GM12878 (cell line): ENCODE data around the gene SLC12A6. TPM values are rescaled to one million over a fixed set of nuclear protein-coding genes. Genes with fewer than 3 reads are reported as not detected.
"Not testable (repeated sequence)": the region's sequence is repeated elsewhere in the genome, so short reads cannot be mapped to it uniquely, and the experiment has no call there.

Experiments used
- ATAC-seq: fragments of 200-7000 bp; cut with Tn5 transposase; 3 replicates; pipeline ENCODE4 v1.9.1; 2020; ENCODE audit warnings: mild to moderate bottlenecking, moderate library complexity
- BruUV-seq: library from RNA; stranded (reverse); fragments of 400-500 nt; replicated peaks from 2 replicates; lab custom pipeline; 2021; lab: Mats Ljungman, UMichigan
- CTCF ChIA-PET: fragments of 300-600 bp; sonication (Branson Sonifier 250); formaldehyde crosslinking; extraction: SDS; loops from one replicate; lab custom pipeline; 2021; ENCODE audit warnings: inconsistent platforms; lab: Yijun Ruan, JAX
- POLR2A ChIA-PET: fragments of 350-600 bp; formaldehyde crosslinking; extraction: SDS; loops from one replicate; lab custom pipeline; 2021; ENCODE audit warnings: inconsistent platforms; lab: Charles Lee
- RAD21 ChIA-PET: fragments of 300-600 bp; sonication (Branson Sonifier 250); formaldehyde crosslinking; loops from one replicate; lab custom pipeline; 2023; ENCODE audit warnings: antibody characterized with exemption; ENCODE audit not compliant: unreplicated experiment; lab: Charles Lee
- SMC1A ChIA-PET: fragments of 300-600 bp; sonication (Branson Sonifier 250); formaldehyde crosslinking; loops from one replicate; lab custom pipeline; 2023; ENCODE audit not compliant: unreplicated experiment, uncharacterized antibody; lab: Charles Lee
- DNase-seq: peaks from one replicate; pipeline ENCODE4 v3.0.0-alpha.2; 2011; ENCODE audit warnings: low read depth, low spot score
- FAIRE-seq: peaks from 3 replicates; lab custom pipeline; 2011; peaks lifted over from hg19 to GRCh38; lab: Jason Lieb, UNC
- H2AFZ ChIP-seq: 2 replicates; pipeline ENCODE4 v1.6.0; 2011; ENCODE audit warnings: low read depth, low read length, control low read depth; ENCODE audit not compliant: control insufficient read depth
- H3K27ac ChIP-seq: 2 replicates; pipeline ENCODE4 v1.5.1; 2011; ENCODE audit warnings: control low read depth; ENCODE audit not compliant: control insufficient read depth, insufficient read depth
- H3K27me3 ChIP-seq, 2 experiments: replicated peaks in 1 of 2; 2 replicates each; pipeline versions ENCODE4 v1.6.0 to v1.6.1; 2011; ENCODE audit warnings: low read length in 1 of 2; ENCODE audit not compliant: control insufficient read depth in 2 of 2, insufficient read depth in 2 of 2
- H3K36me3 ChIP-seq, 2 experiments: 2 replicates each; pipeline ENCODE4 v1.5.1; 2011; ENCODE audit warnings: low read length in 1 of 2; ENCODE audit not compliant: control insufficient read depth in 2 of 2, insufficient read depth in 2 of 2
- H3K4me1 ChIP-seq: 2 replicates; pipeline ENCODE4 v1.6.1; 2011; ENCODE audit warnings: mild to moderate bottlenecking, low read length, moderate library complexity, mixed read lengths; ENCODE audit not compliant: control insufficient read depth, insufficient read depth
- H3K4me2 ChIP-seq: 2 replicates; pipeline ENCODE4 v1.6.0; 2011; ENCODE audit warnings: control low read depth; ENCODE audit not compliant: control insufficient read depth, insufficient read depth
- H3K4me3 ChIP-seq: fragments of 200-600 bp; sonication (generic); 2 replicates; pipeline ENCODE4 v1.5.1; 2016
- H3K79me2 ChIP-seq: 2 replicates; pipeline ENCODE4 v1.6.0; 2011; ENCODE audit warnings: low read length; ENCODE audit not compliant: control insufficient read depth, insufficient read depth
- H3K9ac ChIP-seq: 2 replicates; pipeline ENCODE4 v1.8.0; 2011; ENCODE audit warnings: low read length, control low read depth, mixed read lengths; ENCODE audit not compliant: control insufficient read depth, insufficient read depth
- H3K9me3 ChIP-seq: replicated peaks from 3 replicates; pipeline ENCODE4 v1.5.1; 2011; ENCODE audit warnings: mild to moderate bottlenecking, low read length; ENCODE audit not compliant: control insufficient read depth, insufficient read depth
- H4K20me1 ChIP-seq: 2 replicates; pipeline ENCODE4 v1.6.0; 2011; ENCODE audit not compliant: control insufficient read depth, insufficient read depth
- FOXM1 ChIP-seq: IDR thresholded peaks from 2 replicates; pipeline ENCODE4 v1.6.1; 2012; ENCODE audit warnings: low read depth, mild to moderate bottlenecking, inconsistent platforms, low read length, moderate library complexity
- MLLT1 ChIP-seq: fragments of 450-650 bp; IDR thresholded peaks from 2 replicates; pipeline ENCODE4 v1.6.1; 2016; ENCODE audit warnings: mild to moderate bottlenecking
- YY1 ChIP-seq: IDR thresholded peaks from 2 replicates; pipeline ENCODE4 v1.6.1; 2011; ENCODE audit warnings: low read depth, mild to moderate bottlenecking, low read length
- WGBS: methylation state at CpG from one replicate; pipeline ENCODE4 v1.1.6; 2016; ENCODE audit warnings: low lambda C conversion rate; ENCODE audit not compliant: insufficient replicate concordance, insufficient coverage; ENCODE audit errors: missing lambda C conversion rate; 5-methylcytosine and 5-hydroxymethylcytosine counted together
- in situ Hi-C: fragments of 300-500 bp; cut with MboI; formaldehyde crosslinking; loops from 9 replicates; pipeline ENCODE4 v1.14.3; 2018; ENCODE audit warnings: mixed read lengths
- intact Hi-C: fragments of 100-400 bp; cut with micrococcal nuclease; formaldehyde crosslinking; loops from one replicate; pipeline ENCODE4 v1.14.2; 2022; ENCODE audit not compliant: unreplicated experiment
- polyA plus RNA-seq, 11 experiments: library from polyadenylated mRNA; depleted of rRNA in 4 of 11; unstranded in 6 of 11; stranded (reverse) in 5 of 11; fragments of >200 nt; fragmentation: Nextera tagmentation in 4 of 11; fragmentation: Illumina TruSeq in 1 of 11; extraction: Ambion mirVana in 4 of 11; extraction: Trizol in 1 of 11; gene quantifications; 1 replicate in 1 of 11; 2 replicates in 10 of 11; pipeline versions ENCODE4 v1.2.1 to v1.2.3, GENCODE V29; 2011 to 2016; ENCODE audit warnings: inconsistent platforms in 2 of 11, missing spikeins in 2 of 11, low read depth in 1 of 11
- total RNA-seq, 4 experiments: library from RNA; depleted of rRNA in 3 of 4; stranded (reverse); fragments of >200 nt in 3 of 4; fragmentation: Illumina TruSeq in 1 of 4; extraction: Trizol in 1 of 4; gene quantifications; 2 replicates each; pipeline versions ENCODE4 v1.2.1 to v1.2.3, GENCODE V29; 2013 to 2021

The SLC12A6 gene
- total and polyA plus RNA-seq, 10 of the 15 experiments (the other 5 are each of a cell fraction or from before 2014, with no cell fraction given), result 4.7 to 94.4 (median 34.2) TPM

DNA sequence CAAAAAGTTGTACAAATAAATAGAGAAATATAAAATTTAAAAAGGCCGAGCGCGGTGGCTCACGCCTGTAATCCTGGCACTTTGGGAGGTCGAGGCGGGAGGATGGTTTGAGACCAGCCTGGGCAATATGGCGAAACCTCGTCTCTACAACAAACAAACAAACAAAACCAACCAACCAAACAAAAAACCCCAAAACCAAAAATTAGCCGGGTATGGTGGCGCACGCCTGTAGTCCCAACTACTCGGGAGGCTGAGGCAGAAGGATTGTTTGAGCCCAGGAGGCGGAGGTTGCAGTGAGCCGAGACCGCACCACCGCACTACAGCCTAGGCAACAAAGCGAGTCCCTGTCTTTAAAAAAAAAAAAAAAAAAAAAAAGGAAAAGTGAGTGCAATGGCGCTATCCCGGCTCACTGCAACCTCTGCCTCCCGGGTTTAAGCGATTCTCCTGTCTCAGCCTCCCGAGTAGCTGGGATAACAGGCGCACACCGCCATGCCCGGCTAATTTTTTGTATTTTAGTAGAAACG is 4.7 kb upstream of the SLC12A6 start:
- ChIA-PET POLR2A (interaction anchor here (0.5 to 2.0 kb wide), 5 partner anchors 13 to 118 kb away, joined by 4 to 12 read pairs (median 4); no protein-coding TSS in a partner anchor), SMC1A (interaction anchor here (1.0 to 3.3 kb wide), 11 partner anchors 9 to 245 kb away, joined by 3 to 22 read pairs (median 5); partner anchors contain the start of gene LPCAT4), CTCF (interaction anchor here (0.6 to 2.4 kb wide), 20 partner anchors 9 to 245 kb away, joined by 3 to 35 read pairs (median 3); partner anchors contain the start of gene LPCAT4), RAD21 (interaction anchor here (0.5 to 2.0 kb wide), 9 partner anchors 9 to 311 kb away, joined by 3 to 37 read pairs (median 5); partner anchors contain the start of gene LPCAT4)
- H2AFZ ChIP-seq, result peak overlapping the region; percentile 95
- H3K27ac ChIP-seq, result peak overlapping the region; percentile 75
- H3K4me3 ChIP-seq, result peak overlapping the region; percentile 85
- 25% methylated on average over 26 of the region's 26 CpGs for WGBS
- BruUV-seq, DNase-seq, H3K4me1 ChIP-seq, FAIRE-seq, H4K20me1 ChIP-seq, H3K9me3 ChIP-seq, in situ Hi-C loops, ATAC-seq, intact Hi-C loops, H3K27me3 ChIP-seq, H3K36me3 ChIP-seq: not testable (repeated sequence)
- peaks cover 32% of the 10 kb centered on the region for H3K79me2 ChIP-seq
- peak overlapping the region; percentile 85 for H3K9ac ChIP-seq
- TF ChIP-seq MLLT1, result peak; percentile 93
- 0 out of 2 replicates have a peak, but pooled peaks have one; percentile 8 for TF ChIP-seq YY1
- 0 out of 2 replicates have a peak, but pooled peaks have one; percentile 6 for TF ChIP-seq FOXM1
- H3K4me2 ChIP-seq, result peak overlapping the region; percentile 87
